ACC112 (cell line): ENCODE data around the gene KCNC2.
"Not testable (repeated sequence)": the region's sequence is repeated elsewhere in the genome, so short reads cannot be mapped to it uniquely, and the experiment has no call there.

Experiments
- H2AFZ ChIP-seq: fragments of 200-600 bp; sonication (generic); one replicate; pipeline ENCODE4 v1.6.0; 2017; ENCODE audit warnings: antibody characterized with exemption, low read length; ENCODE audit not compliant: unreplicated experiment
- H3K27ac ChIP-seq: fragments of 200-600 bp; sonication (generic); 2 replicates; pipeline ENCODE4 v1.5.1; 2014; ENCODE audit warnings: low read depth, mild to moderate bottlenecking, antibody characterized with exemption, low read length, moderate library complexity
- H3K27me3 ChIP-seq: fragments of 200-600 bp; sonication (generic); 2 replicates; pipeline ENCODE4 v1.6.1; 2014; ENCODE audit warnings: mild to moderate bottlenecking, antibody characterized with exemption, low read length, moderate library complexity, mixed read lengths; ENCODE audit not compliant: insufficient read depth
- H3K36me3 ChIP-seq: fragments of 200-600 bp; sonication (generic); 2 replicates; pipeline ENCODE4 v1.6.1; 2016; ENCODE audit warnings: mild to moderate bottlenecking, antibody characterized with exemption, low read length, moderate library complexity, mixed read lengths; ENCODE audit not compliant: insufficient read depth
- H3K4me1 ChIP-seq: fragments of 200-600 bp; sonication (generic); one replicate; pipeline ENCODE4 v1.6.1; 2016; ENCODE audit warnings: low read length, mixed read lengths; ENCODE audit not compliant: insufficient read depth, unreplicated experiment, control insufficient read depth
- H3K4me3 ChIP-seq: fragments of 200-600 bp; sonication (generic); 2 replicates; pipeline ENCODE4 v1.5.1; 2014; ENCODE audit warnings: mild to moderate bottlenecking, low read depth, low read length
- H3K79me2 ChIP-seq: fragments of 200-600 bp; sonication (generic); one replicate; pipeline ENCODE4 v1.6.0; 2016; ENCODE audit warnings: low read length; ENCODE audit not compliant: control insufficient read depth, unreplicated experiment, insufficient read depth

The KCNC2 gene

DNA sequence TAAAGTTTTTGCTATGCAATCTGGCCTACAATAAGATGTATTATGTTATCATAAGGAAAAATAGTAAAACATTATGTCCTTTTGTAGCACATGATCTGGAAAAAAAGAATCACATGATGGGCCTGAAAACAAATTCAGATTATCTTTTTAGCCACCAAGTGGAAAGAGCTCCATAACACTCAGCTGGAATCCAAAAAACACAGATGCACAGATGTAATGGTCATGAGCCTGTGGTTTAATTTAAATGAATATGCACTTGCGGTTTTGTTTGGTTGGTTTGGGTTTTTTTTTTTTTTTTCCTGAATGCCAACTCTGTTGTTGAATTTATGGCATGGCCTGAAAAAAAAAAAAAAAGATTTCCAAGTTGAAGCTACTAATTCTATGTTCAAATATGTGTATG lies 4.1 kb downstream of the KCNC2 start:
- no peak overlapping the region for H3K27ac ChIP-seq
- H3K27me3 ChIP-seq, result peaks cover 88% of the 10 kb centered on the region
- no peaks in the 10 kb centered on the region for H3K79me2 ChIP-seq
- no peak overlapping the region for H3K4me3 ChIP-seq
- no peaks in the 10 kb centered on the region for H3K4me1 ChIP-seq
- no peaks in the 10 kb centered on the region for H3K36me3 ChIP-seq
- H2AFZ ChIP-seq, result no peak overlapping the region

DNA sequence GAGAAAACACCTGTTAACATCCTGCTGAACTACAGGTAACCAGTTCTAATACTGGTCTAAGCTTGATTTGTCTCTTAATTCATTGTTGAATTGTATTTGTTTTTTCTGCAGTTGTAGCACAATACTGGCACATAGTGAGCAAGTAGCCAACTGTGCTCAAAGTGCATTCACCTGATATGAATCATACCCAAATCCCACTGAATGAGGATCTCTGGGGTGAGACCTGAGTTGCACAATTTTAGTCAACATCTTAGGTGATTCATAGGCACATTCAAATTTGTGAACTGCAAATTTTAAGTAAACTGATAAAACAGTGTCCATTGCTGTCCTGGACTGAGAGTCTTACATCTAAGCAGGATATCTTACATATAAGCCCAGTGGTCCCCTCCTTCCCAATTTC lies 12.8 kb downstream of the KCNC2 start:
- H3K79me2 ChIP-seq, result no peaks in the 10 kb centered on the region
- no peak overlapping the region for H3K27ac ChIP-seq
- H3K4me3 ChIP-seq, result no peak overlapping the region

DNA sequence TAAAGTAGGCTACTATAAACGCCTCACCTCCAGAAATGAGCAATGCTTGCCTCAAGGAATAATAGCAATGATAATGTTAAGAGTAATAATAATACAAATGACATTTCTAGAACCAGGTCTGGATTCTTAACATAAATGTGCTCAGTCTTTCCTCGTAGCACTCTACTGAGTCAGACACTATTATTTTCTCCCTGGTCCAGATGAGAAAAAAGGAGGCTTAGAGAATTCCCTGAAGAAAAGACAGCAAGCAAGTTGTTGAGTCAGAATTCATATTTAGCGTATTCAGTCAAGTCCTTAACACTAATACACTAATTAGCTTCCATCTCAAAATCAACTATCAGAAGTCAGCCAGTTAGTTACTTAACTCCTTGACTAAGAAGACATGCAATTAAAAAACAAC lies 13.2 kb downstream of the KCNC2 start:
- Histone ChIP-seq H3K79me2 (no peaks in the 10 kb centered on the region), H3K4me3 (no peak overlapping the region), H2AFZ (no peak overlapping the region)

More for the DNA sequence above, 12.8 kb downstream of the KCNC2 start:
- no peak overlapping the region for H2AFZ ChIP-seq
- no peaks in the 10 kb centered on the region for H3K36me3 ChIP-seq
- peaks cover 44% of the 10 kb centered on the region for H3K27me3 ChIP-seq
- H3K4me1 ChIP-seq, result no peaks in the 10 kb centered on the region

DNA sequence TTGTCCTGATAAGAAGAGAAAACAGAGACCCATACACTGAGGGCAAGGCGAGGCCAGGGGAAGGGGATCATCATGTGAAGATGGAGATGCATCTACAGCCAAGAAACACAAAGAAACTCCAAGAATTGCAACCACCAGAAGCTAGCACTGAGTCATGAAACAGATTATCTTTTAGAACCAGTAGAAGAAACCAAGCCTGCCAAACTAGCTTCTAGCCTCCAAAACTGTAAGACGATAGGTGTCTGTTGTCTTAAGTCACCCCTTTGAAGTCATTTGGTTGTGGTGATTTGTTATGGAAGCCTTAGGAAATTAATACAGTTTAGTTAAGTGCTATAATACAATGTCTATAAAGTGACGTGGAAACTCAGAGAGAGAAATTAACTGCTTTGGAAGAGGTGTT lies 15.4 kb downstream of the KCNC2 start:
- H3K36me3 ChIP-seq, result no peaks in the 10 kb centered on the region
- H3K27me3 ChIP-seq, result peaks cover 21% of the 10 kb centered on the region
- no peaks in the 10 kb centered on the region for H3K4me1 ChIP-seq
- no peaks in the 10 kb centered on the region for H3K79me2 ChIP-seq
- no peak overlapping the region for H3K4me3 ChIP-seq
- H2AFZ ChIP-seq, result no peak overlapping the region
- H3K27ac ChIP-seq, result no peak overlapping the region

More for the DNA sequence above, 13.2 kb downstream of the KCNC2 start:
- Histone ChIP-seq H3K27ac (no peak overlapping the region), H3K4me1 (no peaks in the 10 kb centered on the region), H3K27me3 (peaks cover 40% of the 10 kb centered on the region), H3K36me3 (no peaks in the 10 kb centered on the region)

DNA sequence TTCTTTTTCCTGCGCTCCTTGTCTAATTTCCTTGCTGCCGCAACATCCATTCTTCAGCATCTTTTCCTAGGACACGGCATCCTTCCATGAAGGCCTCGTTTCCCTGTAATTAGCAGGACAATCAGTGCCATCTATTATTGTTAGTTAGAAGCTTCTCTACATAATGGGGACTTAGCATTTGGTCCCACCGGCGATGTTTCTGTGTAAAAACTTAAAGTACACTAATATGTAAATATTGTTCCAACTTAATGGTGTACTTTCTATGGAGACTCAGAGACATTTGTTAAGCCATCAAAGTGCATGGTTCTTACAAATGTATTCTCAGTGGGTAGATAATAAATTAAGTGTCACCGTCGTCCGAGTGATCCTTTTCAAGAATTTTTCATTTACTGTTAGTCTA lies 17.4 kb downstream of the KCNC2 start:
- Histone ChIP-seq H3K4me1 (no peaks in the 10 kb centered on the region), H3K36me3 (no peaks in the 10 kb centered on the region), H3K4me3 (no peak overlapping the region), H3K79me2 (no peaks in the 10 kb centered on the region), H2AFZ (no peak overlapping the region), H3K27ac (no peak overlapping the region), H3K27me3 (peaks cover 16% of the 10 kb centered on the region)

DNA sequence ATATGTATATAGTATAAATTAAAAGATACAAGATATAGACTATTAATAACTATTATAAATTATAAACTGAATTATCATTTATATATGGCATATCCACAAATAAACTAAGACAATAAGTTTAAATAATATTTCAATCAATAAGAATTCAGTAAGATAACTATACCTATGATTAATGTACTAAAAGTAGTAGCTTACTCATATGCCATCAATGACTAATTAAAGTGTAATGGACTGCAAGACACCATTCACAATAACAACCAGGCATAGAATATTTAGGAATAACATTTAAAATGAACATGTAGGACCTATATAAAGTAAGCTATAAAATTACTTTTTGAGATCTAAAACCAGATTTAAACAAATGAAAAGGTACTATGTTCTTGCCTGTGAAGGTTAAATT lies 18.8 kb downstream of the KCNC2 start:
- Histone ChIP-seq H3K27ac (no peak overlapping the region), H3K4me1 (no peaks in the 10 kb centered on the region), H3K4me3 (no peak overlapping the region), H3K79me2 (no peaks in the 10 kb centered on the region), H3K36me3 (no peaks in the 10 kb centered on the region), H3K27me3 (peaks cover 15% of the 10 kb centered on the region), H2AFZ (no peak overlapping the region)

DNA sequence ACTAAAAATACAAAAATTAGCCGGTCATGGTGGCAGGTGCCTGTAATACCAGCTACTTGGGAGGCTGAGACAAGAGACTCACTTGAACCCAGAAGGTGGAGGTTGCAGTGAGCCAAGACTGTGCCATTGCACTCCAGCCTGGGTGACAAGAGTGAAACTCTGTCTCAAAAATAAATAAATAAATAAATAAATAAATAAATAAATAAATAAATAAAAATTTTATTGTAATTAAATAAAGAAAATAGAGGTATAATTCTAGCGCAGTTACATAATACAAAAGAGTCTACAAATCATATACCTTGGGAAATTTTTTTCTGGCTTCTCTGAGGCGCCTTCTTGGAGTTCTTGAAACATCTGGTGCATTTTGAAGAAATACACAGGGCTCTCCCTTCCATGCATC lies 23.8 kb downstream of the KCNC2 start:
- H3K79me2 ChIP-seq, H3K27ac ChIP-seq, H2AFZ ChIP-seq, H3K4me1 ChIP-seq, H3K36me3 ChIP-seq, H3K27me3 ChIP-seq, H3K4me3 ChIP-seq: not testable (repeated sequence)

DNA sequence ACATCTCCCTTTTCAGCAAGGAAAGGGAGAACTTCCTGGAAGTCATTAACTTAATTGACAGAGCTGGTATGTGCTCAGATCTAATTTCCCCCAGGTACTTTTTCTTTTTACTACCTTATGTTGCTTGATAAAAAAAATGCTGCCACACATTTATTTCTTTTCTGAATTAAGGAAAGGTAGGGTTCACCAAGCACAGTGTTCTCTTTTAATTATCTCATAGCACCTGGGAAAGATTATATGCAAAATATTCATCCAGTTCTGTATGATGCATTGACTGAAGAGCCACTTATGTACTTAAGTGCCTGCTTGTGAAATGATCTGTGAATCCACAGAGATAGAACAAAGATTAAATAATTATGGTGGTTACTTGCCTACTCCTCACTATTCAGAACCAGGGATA lies 25.1 kb downstream of the KCNC2 start:
- Histone ChIP-seq H3K27me3 (peaks cover 9% of the 10 kb centered on the region; the same call in 1 of the 2 replicates), H3K27ac (no peak overlapping the region), H3K4me3 (no peak overlapping the region)

DNA sequence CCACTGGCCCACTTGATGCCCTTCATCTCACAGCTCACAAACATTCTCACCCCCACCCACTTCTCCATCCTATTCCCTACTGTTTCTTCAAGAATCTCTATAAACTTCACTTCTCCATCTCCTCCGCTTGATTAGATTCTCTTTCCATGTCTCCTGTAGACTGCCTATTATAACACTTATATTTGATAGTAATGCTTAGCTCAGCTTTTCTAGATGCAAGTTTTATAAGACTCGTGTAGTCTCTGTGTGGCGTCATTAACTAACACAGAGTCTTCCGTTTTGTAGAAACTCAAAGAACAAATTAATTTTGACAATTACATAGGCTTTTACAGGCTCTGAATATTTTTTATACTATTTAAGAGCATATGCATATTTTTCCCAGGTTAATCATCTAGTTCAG lies 25.7 kb downstream of the KCNC2 start:
- Histone ChIP-seq H3K36me3 (no peaks in the 10 kb centered on the region), H3K79me2 (no peaks in the 10 kb centered on the region), H3K27me3 (peaks cover 12% of the 10 kb centered on the region; the same call in 1 of the 2 replicates), H3K4me3 (no peak overlapping the region), H3K4me1 (no peaks in the 10 kb centered on the region), H3K27ac (no peak overlapping the region), H2AFZ (no peak overlapping the region)

More for the DNA sequence above, 25.1 kb downstream of the KCNC2 start:
- Histone ChIP-seq H3K79me2 (no peaks in the 10 kb centered on the region), H3K4me1 (no peaks in the 10 kb centered on the region), H3K36me3 (no peaks in the 10 kb centered on the region), H2AFZ (no peak overlapping the region)

DNA sequence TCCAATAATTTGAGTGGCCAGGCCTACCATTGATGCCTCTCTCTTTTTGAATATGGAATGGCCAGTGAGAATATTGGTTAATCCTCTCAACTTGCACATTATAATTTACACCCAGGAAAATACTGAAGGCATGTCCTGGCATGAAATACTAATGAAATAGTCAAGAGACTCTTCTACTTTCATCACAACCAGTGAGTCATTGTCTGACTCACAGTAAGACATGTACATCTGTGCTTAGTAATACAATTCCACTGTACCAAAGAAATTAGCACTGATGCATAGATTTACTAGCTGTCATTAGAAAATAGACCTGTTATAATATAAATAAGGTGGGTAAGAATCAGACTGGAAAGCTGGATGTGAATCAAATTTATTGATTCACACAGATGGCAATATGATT lies 31.6 kb downstream of the KCNC2 start:
- Histone ChIP-seq H2AFZ (no peak overlapping the region), H3K4me1 (peaks cover 15% of the 10 kb centered on the region)

DNA sequence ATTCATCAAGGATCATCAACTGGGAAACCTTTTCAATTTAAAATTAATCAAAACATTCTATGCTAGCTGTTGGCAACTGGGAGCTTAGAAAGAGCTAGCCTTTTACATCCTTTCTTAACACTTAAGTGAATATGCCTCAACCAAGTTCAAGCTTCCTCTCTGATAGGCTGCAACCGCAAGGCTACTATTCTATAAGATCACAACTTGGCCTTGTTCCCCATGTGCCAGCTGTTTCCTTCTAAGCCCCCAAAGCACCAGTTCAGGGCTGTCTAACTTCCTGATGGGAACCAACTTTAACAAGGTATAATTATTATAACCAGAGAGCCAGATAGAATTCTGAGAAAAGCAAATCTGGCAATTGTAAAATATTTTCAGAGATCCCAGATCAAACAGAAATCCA lies 37.0 kb downstream of the KCNC2 start:
- Histone ChIP-seq H3K4me3 (no peak overlapping the region), H3K27ac (no peak overlapping the region), H3K79me2 (no peaks in the 10 kb centered on the region), H3K4me1 (peaks cover 4% of the 10 kb centered on the region), H3K36me3 (no peaks in the 10 kb centered on the region), H3K27me3 (no peaks in the 10 kb centered on the region; the same call in 1 of the 2 replicates), H2AFZ (no peak overlapping the region)

More for the DNA sequence above, 31.6 kb downstream of the KCNC2 start:
- Histone ChIP-seq H3K36me3 (no peaks in the 10 kb centered on the region), H3K79me2 (no peaks in the 10 kb centered on the region), H3K27me3 (peaks cover 6% of the 10 kb centered on the region; the same call in 1 of the 2 replicates), H3K27ac (peak overlapping the region; percentile 38), H3K4me3 (no peak overlapping the region)
